Panc1 (cell line): ENCODE results near the gene MAP3K14. TPM values are rescaled to one million over a fixed set of nuclear protein-coding genes. Genes with fewer than 3 reads are reported as not detected.

Experiments
- ATAC-seq: fragments of 200-7000 bp; cut with Tn5 transposase; 2 replicates; pipeline ENCODE4 v1.9.1; 2020; ENCODE audit warnings: mild to moderate bottlenecking, moderate library complexity
- BruUV-seq: library from RNA; stranded (reverse); fragments of 400-500 nt; replicated peaks from 2 replicates; lab custom pipeline; 2021; lab: Mats Ljungman, UMichigan
- CTCF ChIA-PET: fragments of 300-600 bp; sonication (Branson Sonifier 250); formaldehyde crosslinking; loops from one replicate; lab custom pipeline; 2022; ENCODE audit warnings: antibody characterized with exemption; lab: Charles Lee
- POLR2A ChIA-PET: fragments of 300-600 bp; sonication (Branson Sonifier 250); formaldehyde crosslinking; loops from one replicate; lab custom pipeline; 2022; ENCODE audit warnings: antibody characterized with exemption; lab: Charles Lee
- DNase-seq: peaks from one replicate; pipeline ENCODE4 v3.0.0-alpha.2; 2010; ENCODE audit warnings: low read depth, low spot score
- H3K27ac ChIP-seq: 2 replicates; pipeline ENCODE4 v1.5.1; 2011; ENCODE audit warnings: mild to moderate bottlenecking, low read length, inconsistent platforms
- H3K27me3 ChIP-seq: fragments of 200-500 bp; sonication (Bioruptor generic); 2 replicates; pipeline ENCODE4 v1.6.0; 2014; ENCODE audit warnings: low read length, inconsistent platforms; ENCODE audit not compliant: control insufficient read depth, insufficient read depth
- H3K36me3 ChIP-seq: fragments of 200-500 bp; sonication (Bioruptor generic); 2 replicates; pipeline ENCODE4 v1.5.1; 2014; ENCODE audit warnings: inconsistent platforms, mild to moderate bottlenecking, low read length, moderate library complexity; ENCODE audit not compliant: control insufficient read depth, insufficient read depth
- H3K4me1 ChIP-seq: 2 replicates; pipeline ENCODE4 v1.5.1; 2011; ENCODE audit warnings: inconsistent platforms, mild to moderate bottlenecking, low read length, moderate library complexity; ENCODE audit not compliant: control insufficient read depth, insufficient read depth
- H3K4me3 ChIP-seq, 2 experiments: 2 replicates each; pipeline ENCODE4 v1.5.1; 2011 to 2012; ENCODE audit warnings: low read depth in 2 of 2, low read length in 2 of 2, mild to moderate bottlenecking in 2 of 2, inconsistent platforms in 1 of 2, moderate library complexity in 1 of 2
- H3K9me3 ChIP-seq: fragments of 200-500 bp; sonication (Bioruptor generic); 2 replicates; pipeline ENCODE4 v1.5.1; 2014; ENCODE audit warnings: low read depth, mild to moderate bottlenecking, inconsistent platforms, low read length, moderate library complexity; ENCODE audit not compliant: control insufficient read depth, insufficient read depth
- POLR2AphosphoS5 ChIP-seq: IDR thresholded peaks from 2 replicates; pipeline ENCODE4 v1.6.1; 2012; ENCODE audit warnings: mild to moderate bottlenecking, low read depth, low read length, moderate library complexity
- SIN3A ChIP-seq: IDR thresholded peaks from 2 replicates; pipeline ENCODE4 v1.6.1; 2012; ENCODE audit warnings: low read depth, mild to moderate bottlenecking, low read length, moderate library complexity, borderline replicate concordance; ENCODE audit not compliant: insufficient read depth
- TCF7L2 ChIP-seq: IDR thresholded peaks from 2 replicates; pipeline ENCODE4 v1.6.1; 2011; ENCODE audit warnings: mild to moderate bottlenecking, low read depth, low read length, inconsistent platforms
- in situ Hi-C: cut with HindIII; loops from 2 replicates; pipeline ENCODE4 v1.10.0; 2016; ENCODE audit warnings: low sequenced_read_pairs, low pct_unique_long_range_greater_than_20kb
- intact Hi-C: fragments of 100-400 bp; cut with micrococcal nuclease; formaldehyde crosslinking; loops from one replicate; pipeline ENCODE4 v1.10.0; 2022; ENCODE audit not compliant: unreplicated experiment
- total RNA-seq: library from RNA; stranded (reverse); gene quantifications from one replicate; pipeline ENCODE4 v1.2.1, GENCODE V29; 2021; ENCODE audit not compliant: unreplicated experiment
- TF ChIP-seq, protein P1 (sequence below), 2 experiments: IDR thresholded peaks; 2 replicates each; pipeline ENCODE4 v1.6.1; 2011 to 2012; ENCODE audit warnings: low read depth in 2 of 2, control low read depth in 1 of 2, low read length in 1 of 2, mild to moderate bottlenecking in 1 of 2, moderate library complexity in 1 of 2; ENCODE audit not compliant: insufficient read depth in 1 of 2
- TF ChIP-seq, protein P2 (sequence below): fragments of 450-650 bp; IDR thresholded peaks from 2 replicates; pipeline ENCODE4 v1.5.1; 2017; ENCODE audit warnings: mild to moderate bottlenecking

MAP3K14 gene
- total RNA-seq, 1 experiment from 2014 or later: 80.8 TPM

DNA sequence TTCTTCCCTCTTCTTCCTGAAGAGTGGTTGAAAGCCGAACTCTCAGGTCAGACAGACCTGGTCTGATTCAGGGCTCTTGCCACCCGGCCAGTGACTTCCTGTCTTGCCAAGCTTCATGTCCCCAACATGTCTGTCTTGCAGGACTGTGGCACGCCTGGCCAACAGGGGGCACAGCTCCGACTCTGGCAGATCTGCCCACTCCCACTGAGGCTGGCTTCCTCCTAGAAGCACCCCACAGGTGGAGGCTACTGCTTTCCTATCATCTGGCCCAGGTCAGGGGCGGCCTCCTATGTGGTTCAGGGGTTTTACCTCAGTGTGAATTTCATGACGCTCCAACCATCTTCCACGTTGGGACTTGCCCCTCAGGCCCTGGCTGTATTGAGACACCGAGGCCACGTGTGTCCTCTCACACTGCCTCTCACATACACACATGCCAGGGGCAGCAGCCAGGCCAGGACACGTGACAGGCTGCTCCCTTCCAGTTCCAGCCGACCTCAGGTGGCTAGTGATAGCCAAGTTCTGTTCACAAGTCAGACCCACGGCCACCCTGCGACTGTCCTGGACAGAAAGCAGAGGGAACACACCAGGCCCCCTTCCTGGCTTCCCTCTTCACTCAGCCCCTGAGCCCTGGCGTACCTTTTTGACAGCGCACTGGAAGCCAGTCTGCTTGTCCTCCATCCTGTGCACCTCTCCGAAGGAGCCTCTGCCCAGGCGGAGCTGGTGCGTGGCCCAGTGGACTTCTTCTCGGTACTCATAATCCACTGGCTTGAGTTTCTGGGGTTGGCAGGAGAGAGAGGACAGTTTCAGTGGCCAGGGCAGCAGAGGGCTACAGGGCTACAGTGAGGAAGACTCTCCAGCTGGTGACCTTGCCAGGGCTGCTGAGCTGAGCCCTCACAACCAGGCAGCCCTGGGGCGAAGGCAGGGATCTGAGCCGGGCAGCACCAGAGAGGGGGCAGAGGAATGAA lies 32.4 kb downstream of the MAP3K14 start:
- intact Hi-C loops: no loop called here
- ChIA-PET CTCF (interaction anchor here (0.7 kb wide), 1 partner anchor 17 kb away, joined by 4 read pairs; no protein-coding TSS in a partner anchor), POLR2A (no interaction called here)
- Histone ChIP-seq H3K4me1 (peaks cover 33% of the 10 kb centered on the region), H3K36me3 (peaks cover 9% of the 10 kb centered on the region), H3K9me3 (no peaks in the 10 kb centered on the region), H3K27ac (peak overlapping the region; percentile 59), H3K4me3 (no peak overlapping the region), H3K27me3 (no peaks in the 10 kb centered on the region)
- TF ChIP-seq, protein P1, sequence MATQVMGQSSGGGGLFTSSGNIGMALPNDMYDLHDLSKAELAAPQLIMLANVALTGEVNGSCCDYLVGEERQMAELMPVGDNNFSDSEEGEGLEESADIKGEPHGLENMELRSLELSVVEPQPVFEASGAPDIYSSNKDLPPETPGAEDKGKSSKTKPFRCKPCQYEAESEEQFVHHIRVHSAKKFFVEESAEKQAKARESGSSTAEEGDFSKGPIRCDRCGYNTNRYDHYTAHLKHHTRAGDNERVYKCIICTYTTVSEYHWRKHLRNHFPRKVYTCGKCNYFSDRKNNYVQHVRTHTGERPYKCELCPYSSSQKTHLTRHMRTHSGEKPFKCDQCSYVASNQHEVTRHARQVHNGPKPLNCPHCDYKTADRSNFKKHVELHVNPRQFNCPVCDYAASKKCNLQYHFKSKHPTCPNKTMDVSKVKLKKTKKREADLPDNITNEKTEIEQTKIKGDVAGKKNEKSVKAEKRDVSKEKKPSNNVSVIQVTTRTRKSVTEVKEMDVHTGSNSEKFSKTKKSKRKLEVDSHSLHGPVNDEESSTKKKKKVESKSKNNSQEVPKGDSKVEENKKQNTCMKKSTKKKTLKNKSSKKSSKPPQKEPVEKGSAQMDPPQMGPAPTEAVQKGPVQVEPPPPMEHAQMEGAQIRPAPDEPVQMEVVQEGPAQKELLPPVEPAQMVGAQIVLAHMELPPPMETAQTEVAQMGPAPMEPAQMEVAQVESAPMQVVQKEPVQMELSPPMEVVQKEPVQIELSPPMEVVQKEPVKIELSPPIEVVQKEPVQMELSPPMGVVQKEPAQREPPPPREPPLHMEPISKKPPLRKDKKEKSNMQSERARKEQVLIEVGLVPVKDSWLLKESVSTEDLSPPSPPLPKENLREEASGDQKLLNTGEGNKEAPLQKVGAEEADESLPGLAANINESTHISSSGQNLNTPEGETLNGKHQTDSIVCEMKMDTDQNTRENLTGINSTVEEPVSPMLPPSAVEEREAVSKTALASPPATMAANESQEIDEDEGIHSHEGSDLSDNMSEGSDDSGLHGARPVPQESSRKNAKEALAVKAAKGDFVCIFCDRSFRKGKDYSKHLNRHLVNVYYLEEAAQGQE (IDR thresholded peaks at IDR 0.05; ENCODE audit: insufficient read depth in 1 of 2, low read depth in 2 of 2, low read length in 1 of 2): no peak
- no peak for TF ChIP-seq SIN3A
- TF ChIP-seq, protein P2, sequence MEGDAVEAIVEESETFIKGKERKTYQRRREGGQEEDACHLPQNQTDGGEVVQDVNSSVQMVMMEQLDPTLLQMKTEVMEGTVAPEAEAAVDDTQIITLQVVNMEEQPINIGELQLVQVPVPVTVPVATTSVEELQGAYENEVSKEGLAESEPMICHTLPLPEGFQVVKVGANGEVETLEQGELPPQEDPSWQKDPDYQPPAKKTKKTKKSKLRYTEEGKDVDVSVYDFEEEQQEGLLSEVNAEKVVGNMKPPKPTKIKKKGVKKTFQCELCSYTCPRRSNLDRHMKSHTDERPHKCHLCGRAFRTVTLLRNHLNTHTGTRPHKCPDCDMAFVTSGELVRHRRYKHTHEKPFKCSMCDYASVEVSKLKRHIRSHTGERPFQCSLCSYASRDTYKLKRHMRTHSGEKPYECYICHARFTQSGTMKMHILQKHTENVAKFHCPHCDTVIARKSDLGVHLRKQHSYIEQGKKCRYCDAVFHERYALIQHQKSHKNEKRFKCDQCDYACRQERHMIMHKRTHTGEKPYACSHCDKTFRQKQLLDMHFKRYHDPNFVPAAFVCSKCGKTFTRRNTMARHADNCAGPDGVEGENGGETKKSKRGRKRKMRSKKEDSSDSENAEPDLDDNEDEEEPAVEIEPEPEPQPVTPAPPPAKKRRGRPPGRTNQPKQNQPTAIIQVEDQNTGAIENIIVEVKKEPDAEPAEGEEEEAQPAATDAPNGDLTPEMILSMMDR: no peak; the same call in 1 of the 2 replicates
- no peak for TF ChIP-seq POLR2AphosphoS5
- no peak for TF ChIP-seq TCF7L2
- ATAC-seq: no peak
- in situ Hi-C loops: no loop called here
- no peak for DNase-seq
- BruUV-seq: no TSS peak

GRCh38 chr17:45283711-45284110 lies 33.1 kb downstream of the MAP3K14 start:
- Histone ChIP-seq H3K4me1 (peaks cover 29% of the 10 kb centered on the region), H3K27me3 (no peaks in the 10 kb centered on the region), H3K4me3 (no peak overlapping the region), H3K9me3 (no peaks in the 10 kb centered on the region), H3K36me3 (peaks cover 7% of the 10 kb centered on the region), H3K27ac (peak overlapping the region; percentile 59)
- no peak for ATAC-seq
- no peak for DNase-seq
- ChIA-PET POLR2A (no interaction called here), CTCF (interaction anchor here (0.6 to 0.7 kb wide), 2 partner anchors 18 to 23 kb away, joined by 3 to 4 read pairs; no protein-coding TSS in a partner anchor)
- intact Hi-C loops (no loop called here), in situ Hi-C loops (no loop called here)
- no peak for TF ChIP-seq SIN3A
- TF ChIP-seq TCF7L2: no peak
- TF ChIP-seq, protein P1 (IDR thresholded peaks at IDR 0.05; ENCODE audit: insufficient read depth in 1 of 2, low read depth in 2 of 2, low read length in 1 of 2): no peak
- no peak for TF ChIP-seq POLR2AphosphoS5
- TF ChIP-seq, protein P2: no peak
- BruUV-seq: no TSS peak
